ENCODE results near the gene STXBP6. TPM values are rescaled to one million over a fixed set of nuclear protein-coding genes. Genes with fewer than 3 reads are reported as not detected.

Gene STXBP6
- total RNA-seq, 1 donor from 2014 or later, result 11.0 TPM

DNA sequence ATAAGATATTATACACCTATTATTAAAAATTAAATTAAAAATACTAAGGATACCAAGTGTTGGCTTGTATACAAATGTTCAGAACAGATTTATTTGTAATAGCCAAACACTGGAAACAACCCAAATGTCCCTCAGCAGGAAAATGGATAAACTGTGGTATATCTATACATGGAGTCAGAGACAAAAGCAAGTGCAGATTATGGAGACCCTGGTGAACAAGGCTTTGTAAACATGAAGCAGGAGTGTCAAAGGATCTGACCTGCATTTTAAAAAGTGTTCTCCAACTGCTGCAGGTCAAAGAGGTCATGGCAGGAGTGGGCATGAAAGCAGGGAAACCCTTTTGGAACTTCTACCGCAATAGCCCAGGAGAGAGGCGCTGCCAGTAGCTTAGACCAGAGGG lies 181.6 kb downstream of the STXBP6 start:
- Histone ChIP-seq H3K79me2 (ENCODE audit: low read depth) (no peaks in the 10 kb centered on the region), H3K9ac (no peak overlapping the region), H3K27ac (no peak overlapping the region), H3F3A (ENCODE audit: low read depth) (no peaks in the 10 kb centered on the region), H3K9me3 (ENCODE audit: low read depth) (no peaks in the 10 kb centered on the region), H3K36me3 (no peaks in the 10 kb centered on the region), H3K4me1 (no peaks in the 10 kb centered on the region), H4K20me1 (ENCODE audit: low read depth) (no peaks in the 10 kb centered on the region), H2AFZ (replicated peaks) (no peak overlapping the region), H3K4me3 (no peak overlapping the region), H3K4me2 (no peak overlapping the region), H3K27me3 (no peaks in the 10 kb centered on the region)
- no peak overlapping the region for H3K4me3 Mint-ChIP-seq
- H3K27ac Mint-ChIP-seq, result no peak overlapping the region
- H3K27me3 Mint-ChIP-seq (ENCODE audit: insufficient read depth, low read depth), result no peaks in the 10 kb centered on the region
- H3K36me3 Mint-ChIP-seq, result no peaks in the 10 kb centered on the region
- no peak for TF ChIP-seq EZH2phosphoT487 (IDR thresholded peaks at IDR 0.05)
- TF ChIP-seq, protein P1, sequence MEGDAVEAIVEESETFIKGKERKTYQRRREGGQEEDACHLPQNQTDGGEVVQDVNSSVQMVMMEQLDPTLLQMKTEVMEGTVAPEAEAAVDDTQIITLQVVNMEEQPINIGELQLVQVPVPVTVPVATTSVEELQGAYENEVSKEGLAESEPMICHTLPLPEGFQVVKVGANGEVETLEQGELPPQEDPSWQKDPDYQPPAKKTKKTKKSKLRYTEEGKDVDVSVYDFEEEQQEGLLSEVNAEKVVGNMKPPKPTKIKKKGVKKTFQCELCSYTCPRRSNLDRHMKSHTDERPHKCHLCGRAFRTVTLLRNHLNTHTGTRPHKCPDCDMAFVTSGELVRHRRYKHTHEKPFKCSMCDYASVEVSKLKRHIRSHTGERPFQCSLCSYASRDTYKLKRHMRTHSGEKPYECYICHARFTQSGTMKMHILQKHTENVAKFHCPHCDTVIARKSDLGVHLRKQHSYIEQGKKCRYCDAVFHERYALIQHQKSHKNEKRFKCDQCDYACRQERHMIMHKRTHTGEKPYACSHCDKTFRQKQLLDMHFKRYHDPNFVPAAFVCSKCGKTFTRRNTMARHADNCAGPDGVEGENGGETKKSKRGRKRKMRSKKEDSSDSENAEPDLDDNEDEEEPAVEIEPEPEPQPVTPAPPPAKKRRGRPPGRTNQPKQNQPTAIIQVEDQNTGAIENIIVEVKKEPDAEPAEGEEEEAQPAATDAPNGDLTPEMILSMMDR (IDR thresholded peaks at IDR 0.05), result no peak
- TF ChIP-seq EZH2 (IDR thresholded peaks at IDR 0.05), result no peak
- H3K4me1 Mint-ChIP-seq, result no peaks in the 10 kb centered on the region
- H3K9me3 Mint-ChIP-seq, result no peaks in the 10 kb centered on the region
- DNase-seq (ENCODE audit: low spot score), result no peak

DNA sequence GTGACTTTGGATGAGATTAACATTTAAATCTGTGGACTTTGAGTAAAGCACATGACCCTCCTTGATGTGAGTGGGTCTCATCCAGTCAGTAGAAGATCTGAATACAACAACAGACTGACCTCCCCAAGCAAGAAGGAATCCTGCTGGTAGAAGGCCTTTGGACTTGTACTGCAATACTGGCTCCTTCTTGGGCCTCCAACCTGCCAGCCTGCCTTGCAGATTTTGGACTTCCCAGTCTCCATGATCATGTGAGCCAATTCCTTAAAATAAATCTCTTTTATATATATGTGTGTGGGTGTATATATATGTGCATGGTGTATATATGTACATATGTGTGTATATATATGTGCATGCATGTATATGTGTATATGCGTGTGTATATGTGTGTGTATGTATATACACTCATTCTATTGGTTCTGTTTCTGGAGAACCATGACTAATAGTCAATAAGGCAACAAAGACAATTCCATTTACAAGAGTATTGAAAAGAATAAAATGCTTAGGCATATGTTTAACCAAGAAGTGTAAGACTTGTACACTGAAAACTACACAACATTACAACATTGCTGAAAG lies 183.8 kb downstream of the STXBP6 start:
- Histone ChIP-seq H4K20me1 (ENCODE audit: low read depth) (no peaks in the 10 kb centered on the region), H3K27me3 (no peaks in the 10 kb centered on the region), H3K36me3 (no peaks in the 10 kb centered on the region), H3K79me2 (ENCODE audit: low read depth) (no peaks in the 10 kb centered on the region), H3K27ac (no peak overlapping the region), H3K9ac (no peak overlapping the region), H3K9me3 (ENCODE audit: low read depth) (no peaks in the 10 kb centered on the region), H3K4me3 (no peak overlapping the region), H3K4me2 (no peak overlapping the region), H2AFZ (replicated peaks) (no peak overlapping the region), H3F3A (ENCODE audit: low read depth) (no peaks in the 10 kb centered on the region), H3K4me1 (no peaks in the 10 kb centered on the region)
- Mint-ChIP-seq H3K9me3 (no peaks in the 10 kb centered on the region), H3K4me3 (no peak overlapping the region), H3K27ac (no peak overlapping the region), H3K4me1 (no peaks in the 10 kb centered on the region), H3K36me3 (no peaks in the 10 kb centered on the region), H3K27me3 (ENCODE audit: insufficient read depth, low read depth) (no peaks in the 10 kb centered on the region)
- TF ChIP-seq, protein P1 (IDR thresholded peaks at IDR 0.05), result no peak
- no peak for TF ChIP-seq EZH2phosphoT487 (IDR thresholded peaks at IDR 0.05)
- DNase-seq (ENCODE audit: low spot score), result no peak

DNA sequence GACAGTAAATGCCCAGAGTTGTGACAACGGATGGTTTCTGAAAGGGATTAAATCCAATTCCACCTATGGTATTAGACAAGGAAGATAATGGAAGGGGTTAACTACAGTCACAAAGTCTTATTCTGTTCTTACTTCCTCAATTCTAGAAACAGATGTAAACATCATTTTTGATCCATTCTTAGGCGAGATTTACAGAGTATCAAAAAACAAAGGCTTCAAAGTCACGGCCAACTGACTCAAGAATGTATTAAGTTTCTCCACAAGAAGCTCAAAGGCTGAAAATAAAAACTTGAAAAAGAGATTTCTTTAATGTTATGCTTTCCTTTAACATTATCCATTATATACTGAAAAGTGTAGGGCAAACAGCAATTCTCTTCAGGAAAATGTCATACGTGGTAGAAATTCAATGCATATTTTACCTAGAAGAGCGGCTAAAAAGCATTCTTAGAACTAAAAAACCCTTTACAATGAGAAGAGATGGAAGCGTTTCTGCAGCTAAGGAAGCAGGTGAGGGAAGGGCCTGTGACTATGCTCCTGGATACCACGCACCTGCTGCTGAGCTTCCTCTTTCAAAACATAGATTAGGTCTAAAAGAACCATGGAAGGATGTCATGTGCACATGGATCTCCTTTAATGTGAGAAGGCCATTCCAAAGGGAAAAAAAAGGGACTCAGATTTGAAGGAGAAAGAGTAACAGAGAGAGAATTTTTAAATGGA lies 185.8 kb downstream of the STXBP6 start:
- Mint-ChIP-seq H3K9me3 (no peaks in the 10 kb centered on the region), H3K4me1 (no peaks in the 10 kb centered on the region), H3K27me3 (ENCODE audit: insufficient read depth, low read depth) (no peaks in the 10 kb centered on the region), H3K36me3 (no peaks in the 10 kb centered on the region), H3K4me3 (no peak overlapping the region), H3K27ac (no peak overlapping the region)
- Histone ChIP-seq H3K4me2 (no peak overlapping the region), H3K4me1 (no peaks in the 10 kb centered on the region), H3K27ac (no peak overlapping the region), H4K20me1 (ENCODE audit: low read depth) (no peaks in the 10 kb centered on the region), H3F3A (ENCODE audit: low read depth) (no peaks in the 10 kb centered on the region), H3K79me2 (ENCODE audit: low read depth) (no peaks in the 10 kb centered on the region), H3K4me3 (no peak overlapping the region), H2AFZ (replicated peaks) (no peak overlapping the region), H3K9me3 (ENCODE audit: low read depth) (no peaks in the 10 kb centered on the region), H3K9ac (no peak overlapping the region), H3K27me3 (no peaks in the 10 kb centered on the region), H3K36me3 (no peaks in the 10 kb centered on the region)
- TF ChIP-seq EZH2phosphoT487 (IDR thresholded peaks at IDR 0.05), result no peak
- TF ChIP-seq EZH2 (IDR thresholded peaks at IDR 0.05), result no peak
- TF ChIP-seq, protein P1 (IDR thresholded peaks at IDR 0.05), result no peak
- no peak for DNase-seq (ENCODE audit: low spot score)

All from neural progenitor cell (in vitro differentiated cells).